Spleen (tissue), 11 donors: ENCODE data around the gene MS4A6E. TPM values are rescaled to one million over a fixed set of nuclear protein-coding genes. Genes with fewer than 3 reads are reported as not detected.

ENCODE experiments used
- DNase-seq: peaks from one replicate; pipeline ENCODE4 v3.0.0-alpha.2; 2020
- H3K27ac ChIP-seq, 8 donors: fragments of 200-600 bp; sonication (generic) in 7 of 8; 1 replicate in 4 of 8; 2 replicates in 4 of 8; pipeline versions ENCODE4 v1.5.0 to v1.8.0; 2016 to 2021; ENCODE audit warnings: inconsistent platforms in 4 of 8, mild to moderate bottlenecking in 4 of 8, moderate library complexity in 1 of 8
- H3K27me3 ChIP-seq, 7 donors: fragments of 200-600 bp; sonication (generic) in 6 of 7; replicated peaks in 1 of 7; 1 replicate in 4 of 7; 2 replicates in 3 of 7; pipeline versions ENCODE4 v1.5.0 to v1.8.0; 2016 to 2021; ENCODE audit warnings: inconsistent platforms in 3 of 7, mild to moderate bottlenecking in 1 of 7
- H3K36me3 ChIP-seq, 6 donors: fragments of 200-600 bp; sonication (generic) in 5 of 6; 1 replicate in 4 of 6; 2 replicates in 2 of 6; pipeline versions ENCODE4 v1.5.0 to v1.8.0; 2016 to 2021; ENCODE audit warnings: inconsistent platforms in 2 of 6
- H3K4me1 ChIP-seq, 6 donors: fragments of 200-600 bp; sonication (generic) in 5 of 6; 1 replicate in 3 of 6; 2 replicates in 3 of 6; pipeline versions ENCODE4 v1.5.0 to v1.8.0; 2016 to 2021; ENCODE audit warnings: inconsistent platforms in 3 of 6
- H3K4me3 ChIP-seq, 8 donors: fragments of 200-600 bp; sonication (generic) in 7 of 8; 1 replicate in 4 of 8; 2 replicates in 4 of 8; pipeline versions ENCODE4 v1.5.0 to v1.8.0; 2016 to 2021; ENCODE audit warnings: inconsistent platforms in 4 of 8, mild to moderate bottlenecking in 4 of 8, moderate library complexity in 2 of 8
- H3K9me3 ChIP-seq, 8 donors: fragments of 200-600 bp; sonication (generic) in 7 of 8; 1 replicate in 4 of 8; 2 replicates in 4 of 8; pipeline versions ENCODE4 v1.5.0 to v1.8.0; 2016 to 2021; ENCODE audit warnings: inconsistent platforms in 4 of 8
- POLR2A ChIP-seq, 3 donors: fragments of 450-650 bp; IDR thresholded peaks; one replicate each; pipeline ENCODE4 v1.5.1; 2017; ENCODE audit warnings: antibody characterized with exemption in 3 of 3, mild to moderate bottlenecking in 1 of 3
- POLR2AphosphoS5 ChIP-seq, 3 donors: sonication (generic); formaldehyde crosslinking; IDR thresholded peaks; one replicate each; pipeline ENCODE4 v1.5.1; 2017; ENCODE audit warnings: antibody characterized with exemption in 3 of 3
- WGBS, 5 donors: extraction: QIAGEN DNeasy Blood & Tissue Kit in 3 of 5; methylation state at CpG; one replicate each; pipeline versions ENCODE4 v1.1.5 to v1.1.7; 2013 to 2018; 5-methylcytosine and 5-hydroxymethylcytosine counted together
- intact Hi-C: fragments of 100-400 bp; cut with DNase I; formaldehyde crosslinking; loops from one replicate; pipeline ENCODE4 v1.15.0; 2023; ENCODE audit warnings: low total_unique reads
- polyA plus RNA-seq, 3 donors: library from polyadenylated mRNA; stranded (reverse); fragments of 200-250 nt; gene quantifications; one replicate each; pipeline ENCODE4 v1.2.1, GENCODE V29; 2013
- total RNA-seq, 7 donors: library from RNA; depleted of rRNA in 3 of 7; stranded (reverse); fragments of >200 nt in 3 of 7; fragmentation: NEBNext Ultra II Directional in 4 of 7; extraction: Animal tissue kit (Norgen Biotek cat#: 25700) in 4 of 7; gene quantifications; one replicate each; pipeline versions ENCODE4 v1.1.0 to v1.2.1, GENCODE V29; 2016 to 2021
- TF ChIP-seq, protein P1 (sequence below), 11 experiments: fragments of 200-600 bp in 7 of 11; fragments of 450-650 bp in 4 of 11; sonication (generic) in 4 of 11; IDR thresholded peaks in 8 of 11; conservative IDR thresholded peaks in 3 of 11; 1 replicate in 7 of 11; 2 replicates in 4 of 11; pipeline versions ENCODE4 v1.4.0 to v1.8.0; 2016 to 2021; ENCODE audit warnings: antibody characterized with exemption in 11 of 11, inconsistent platforms in 4 of 11, mild to moderate bottlenecking in 1 of 11
- donor health status: healthy with polysubstance abuse.
- donor health status: DM: no; HTN: no; CAD: no; lungs with moderate emphysema.
- donor health status: DM: no; HTN: no; CAD: no.
- donor health status: Bipolar disorder and iron deficiency.
- donor health status: healthy.
- donor health status: DM: no; HTN: no; CAD: no.
- donor health status: DM: yes; HTN: yes; CAD: no.

Gene MS4A6E
- total and polyA plus RNA-seq, 10 donors: 0.65 to 128 (median 4.8) TPM; not detected in 1

DNA sequence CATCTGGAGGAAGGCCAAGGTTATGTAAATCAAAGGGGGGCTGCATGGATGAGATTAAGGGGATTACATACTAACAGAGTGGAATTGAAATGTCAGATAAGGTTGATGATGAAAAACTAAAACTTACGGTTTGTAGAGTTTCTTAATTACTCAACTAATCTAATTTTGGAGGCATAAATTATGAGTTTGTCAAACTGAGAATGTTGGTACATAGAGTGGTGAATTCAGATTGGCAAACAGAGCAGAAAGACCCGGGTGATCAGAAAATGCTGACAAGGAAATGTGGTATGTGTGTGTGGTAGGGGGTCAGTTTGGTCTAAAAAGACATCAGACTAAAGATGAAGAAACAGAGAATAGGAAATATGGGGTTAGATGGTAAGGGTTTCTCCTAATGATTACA is 11.0 kb downstream of the MS4A6E start:
- DNase-seq: no peak
- Histone ChIP-seq H3K27ac (peak overlapping the region in 2 of 8 donors; percentile 44 to 73), H3K36me3 (no peaks in the 10 kb centered on the region), H3K4me1 (peaks cover 0 to 22% (median 2%) of the 10 kb centered on the region in 6 donors), H3K9me3 (no peaks in the 10 kb centered on the region), H3K4me3 (no peak overlapping the region), H3K27me3 (peaks cover 0 to 6% (median 0%) of the 10 kb centered on the region in 7 donors)
- TF ChIP-seq, protein P1, sequence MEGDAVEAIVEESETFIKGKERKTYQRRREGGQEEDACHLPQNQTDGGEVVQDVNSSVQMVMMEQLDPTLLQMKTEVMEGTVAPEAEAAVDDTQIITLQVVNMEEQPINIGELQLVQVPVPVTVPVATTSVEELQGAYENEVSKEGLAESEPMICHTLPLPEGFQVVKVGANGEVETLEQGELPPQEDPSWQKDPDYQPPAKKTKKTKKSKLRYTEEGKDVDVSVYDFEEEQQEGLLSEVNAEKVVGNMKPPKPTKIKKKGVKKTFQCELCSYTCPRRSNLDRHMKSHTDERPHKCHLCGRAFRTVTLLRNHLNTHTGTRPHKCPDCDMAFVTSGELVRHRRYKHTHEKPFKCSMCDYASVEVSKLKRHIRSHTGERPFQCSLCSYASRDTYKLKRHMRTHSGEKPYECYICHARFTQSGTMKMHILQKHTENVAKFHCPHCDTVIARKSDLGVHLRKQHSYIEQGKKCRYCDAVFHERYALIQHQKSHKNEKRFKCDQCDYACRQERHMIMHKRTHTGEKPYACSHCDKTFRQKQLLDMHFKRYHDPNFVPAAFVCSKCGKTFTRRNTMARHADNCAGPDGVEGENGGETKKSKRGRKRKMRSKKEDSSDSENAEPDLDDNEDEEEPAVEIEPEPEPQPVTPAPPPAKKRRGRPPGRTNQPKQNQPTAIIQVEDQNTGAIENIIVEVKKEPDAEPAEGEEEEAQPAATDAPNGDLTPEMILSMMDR (IDR thresholded peaks at IDR 0.05 in 8 of 11, conservative IDR thresholded peaks at IDR 0.05 in 3 of 11): no peak
- TF ChIP-seq POLR2AphosphoS5 (IDR thresholded peaks at IDR 0.05): no peak
- no peak for TF ChIP-seq POLR2A (IDR thresholded peaks at IDR 0.05)
- 49 to 61% (median 56%) methylated on average over 2 of the region's 2 CpGs for WGBS, 5 donors
- intact Hi-C loops: loop anchor here (10.0 kb wide), 1 partner anchor 277 kb away; no protein-coding TSS in a partner anchor

DNA sequence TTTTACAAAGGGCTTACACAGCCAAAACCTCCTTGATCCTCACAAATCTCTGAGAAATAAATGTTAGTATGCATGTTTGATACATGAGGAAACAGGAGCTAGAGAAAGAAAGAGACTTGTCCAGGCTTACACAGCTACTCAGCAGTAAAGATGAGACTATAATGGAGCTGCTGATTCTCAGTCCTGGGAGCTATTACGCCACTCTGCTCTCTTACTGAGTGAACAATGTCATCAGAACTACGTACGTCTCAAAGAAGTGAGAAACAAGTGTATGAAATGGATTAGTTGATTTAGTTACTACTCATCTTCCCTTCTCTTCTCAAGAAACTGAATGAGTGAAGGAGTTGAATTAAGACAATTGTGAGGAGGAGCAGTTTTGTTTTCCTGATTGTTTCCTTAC is 12.3 kb downstream of the MS4A6E start:
- Histone ChIP-seq H3K27me3 (peaks cover 0 to 6% (median 0%) of the 10 kb centered on the region in 7 donors), H3K4me3 (no peak overlapping the region), H3K27ac (peak overlapping the region in 3 of 8 donors; percentile 2 to 45 (median 3)), H3K9me3 (no peaks in the 10 kb centered on the region), H3K4me1 (peaks cover 0 to 14% (median under 1%) of the 10 kb centered on the region in 6 donors), H3K36me3 (no peaks in the 10 kb centered on the region)
- no peak for DNase-seq
- WGBS, 5 donors: 51 to 63% (median 59%) methylated on average over 3 of the region's 3 CpGs
- intact Hi-C loops: loop anchor here (10.0 kb wide), 1 partner anchor 275 kb away; no protein-coding TSS in a partner anchor
- no peak for TF ChIP-seq POLR2A (IDR thresholded peaks at IDR 0.05)
- TF ChIP-seq POLR2AphosphoS5 (IDR thresholded peaks at IDR 0.05): no peak
- TF ChIP-seq, protein P1 (IDR thresholded peaks at IDR 0.05 in 8 of 11, conservative IDR thresholded peaks at IDR 0.05 in 3 of 11): no peak

DNA sequence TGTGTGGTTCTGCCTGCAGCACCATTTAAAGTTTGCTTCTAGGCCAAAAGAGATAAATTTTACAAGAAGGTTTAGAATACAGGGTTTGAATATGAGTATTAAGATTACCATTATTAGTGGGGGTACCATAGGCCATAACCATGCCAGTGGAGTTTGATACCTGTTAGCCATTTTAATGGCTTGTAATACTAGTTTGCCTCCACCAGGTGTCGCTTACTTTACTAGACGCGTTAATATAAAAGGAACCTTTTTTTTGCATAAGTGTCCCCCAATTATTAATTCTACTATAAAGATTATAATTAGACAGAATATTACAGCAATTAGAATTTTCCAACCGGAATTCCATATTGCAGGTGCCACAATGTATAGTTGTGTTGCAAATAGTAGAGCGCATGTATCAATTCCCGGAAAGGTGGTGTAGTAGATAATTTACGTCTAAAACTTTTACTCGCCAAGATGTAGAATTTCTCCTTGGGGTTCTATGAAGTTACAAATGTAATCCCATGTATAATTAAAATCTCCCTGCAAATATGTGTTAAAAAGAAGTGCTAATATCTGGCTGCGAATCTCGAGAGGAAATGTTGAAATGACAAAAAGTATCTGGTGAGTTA is 16.1 kb downstream of the MS4A6E start:
- Histone ChIP-seq H3K4me1 (peaks cover 0 to 16% (median 5%) of the 10 kb centered on the region in 6 donors), H3K36me3 (no peaks in the 10 kb centered on the region), H3K4me3 (no peak overlapping the region), H3K27me3 (peaks cover 0 to 6% (median 0%) of the 10 kb centered on the region in 7 donors), H3K9me3 (no peaks in the 10 kb centered on the region), H3K27ac (no peak overlapping the region)
- WGBS, 5 donors: 66 to 69% (median 67%) methylated on average over 10 of the region's 10 CpGs
- intact Hi-C loops: no loop called here
- no peak for DNase-seq
- TF ChIP-seq POLR2AphosphoS5 (IDR thresholded peaks at IDR 0.05) (no peak), POLR2A (IDR thresholded peaks at IDR 0.05) (no peak)
- TF ChIP-seq, protein P1 (IDR thresholded peaks at IDR 0.05 in 8 of 11, conservative IDR thresholded peaks at IDR 0.05 in 3 of 11): peak in 10 of 11 experiments; percentile 22 to 74 (median 58)

DNA sequence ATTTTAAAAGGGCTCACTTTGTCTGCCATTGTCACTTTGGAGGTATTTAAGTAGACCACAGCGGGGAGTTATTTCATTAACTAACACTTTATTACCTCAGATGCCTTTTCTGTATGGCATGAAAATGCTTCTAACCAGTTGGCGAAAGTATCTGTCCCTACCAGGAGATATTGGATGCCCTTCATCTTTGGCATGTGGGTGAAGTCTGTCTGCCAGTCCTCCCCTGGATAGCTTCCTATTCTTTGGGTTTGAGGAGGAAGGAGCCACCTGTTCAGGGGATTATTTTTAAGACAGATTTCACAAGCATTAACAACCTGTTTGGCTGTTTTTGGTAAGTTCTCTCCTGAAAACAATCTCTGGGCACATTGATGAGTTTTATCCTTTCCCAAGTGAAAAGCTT is 17.1 kb downstream of the MS4A6E start:
- 89 to 99% (median 96%) methylated on average over 2 of the region's 2 CpGs for WGBS, 5 donors
- H3K4me3 ChIP-seq: no peak overlapping the region
- intact Hi-C loops: no loop called here
- DNase-seq: no peak
- peaks cover 0 to 17% (median 5%) of the 10 kb centered on the region in 6 donors for H3K4me1 ChIP-seq
- peaks cover 0 to 6% (median 0%) of the 10 kb centered on the region in 7 donors for H3K27me3 ChIP-seq
- no peak for TF ChIP-seq POLR2AphosphoS5 (IDR thresholded peaks at IDR 0.05)
- TF ChIP-seq, protein P1 (IDR thresholded peaks at IDR 0.05 in 8 of 11, conservative IDR thresholded peaks at IDR 0.05 in 3 of 11): no peak
- no peak for TF ChIP-seq POLR2A (IDR thresholded peaks at IDR 0.05)
- H3K27ac ChIP-seq: no peak overlapping the region
- no peaks in the 10 kb centered on the region for H3K36me3 ChIP-seq
- H3K9me3 ChIP-seq: no peaks in the 10 kb centered on the region
